ENCODE measurements around the gene KCNQ1.

- TF ChIP-seq CTCF (conservative IDR thresholded peaks at IDR 0.05 in 1 of 2, IDR thresholded peaks at IDR 0.05 in 1 of 2; ENCODE audit: low read depth in 1 of 2, low read length in 2 of 2) (no peak), EZH2 (IDR thresholded peaks at IDR 0.05; ENCODE audit: low read length, missing control alignments) (no peak)
Observed at GRCh38 chr11:2459016-2459725, 14.4 kb downstream of the KCNQ1 start.

Data from fibroblast of lung (primary cell).